PC-9 (cell line): ENCODE results near the gene ZMIZ1. TPM values are rescaled to one million over a fixed set of nuclear protein-coding genes. Genes with fewer than 3 reads are reported as not detected.
A peak's percentile ranks its signal among the peaks of the same experiment; 100 is the strongest.

Experiments
- BruUV-seq: library from RNA; stranded (reverse); fragments of 400-500 nt; replicated peaks from 2 replicates; lab custom pipeline; 2021; lab: Mats Ljungman, UMichigan
- CTCF ChIA-PET: fragments of 300-600 bp; sonication (Branson Sonifier 250); formaldehyde crosslinking; loops from one replicate; lab custom pipeline; 2022; ENCODE audit warnings: antibody characterized with exemption; lab: Charles Lee
- POLR2A ChIA-PET: fragments of 300-600 bp; sonication (Branson Sonifier 250); formaldehyde crosslinking; loops from one replicate; lab custom pipeline; 2022; ENCODE audit warnings: antibody characterized with exemption; ENCODE audit not compliant: unreplicated experiment; lab: Charles Lee
- DNase-seq, 2 experiments: peaks; one replicate each; pipeline versions ENCODE4 v3.0.0 to v3.0.0-alpha.2; 2015 to 2022; ENCODE audit warnings: mixed read lengths in 1 of 2
- H2AFZ ChIP-seq: fragments of 200-600 bp; sonication (generic); 2 replicates; pipeline ENCODE4 v1.8.1; 2017; ENCODE audit warnings: antibody characterized with exemption
- H3F3A ChIP-seq: fragments of 200-600 bp; sonication (generic); 2 replicates; pipeline ENCODE4 v1.8.1; 2017; ENCODE audit warnings: antibody characterized with exemption, mild to moderate bottlenecking, low read depth; ENCODE audit not compliant: insufficient read depth
- H3K27ac ChIP-seq: fragments of 200-600 bp; sonication (generic); 2 replicates; pipeline ENCODE4 v1.6.1; 2016; ENCODE audit warnings: mixed run types
- H3K27me3 ChIP-seq: fragments of 200-600 bp; sonication (generic); 2 replicates; pipeline ENCODE4 v1.6.1; 2016; ENCODE audit warnings: low read depth, mixed run types; ENCODE audit not compliant: insufficient read depth
- H3K36me3 ChIP-seq: fragments of 200-600 bp; sonication (generic); 2 replicates; pipeline ENCODE4 v1.6.1; 2016; ENCODE audit warnings: low read depth, mixed run types
- H3K4me1 ChIP-seq: fragments of 200-600 bp; sonication (generic); replicated peaks from 2 replicates; pipeline ENCODE4 v1.6.1; 2016; ENCODE audit warnings: mixed run types; ENCODE audit not compliant: insufficient read depth
- H3K4me2 ChIP-seq: fragments of 200-600 bp; sonication (generic); 2 replicates; pipeline ENCODE4 v1.6.1; 2017; ENCODE audit warnings: mixed run types
- H3K4me3 ChIP-seq: fragments of 200-600 bp; sonication (generic); 2 replicates; pipeline ENCODE4 v1.6.1; 2016; ENCODE audit warnings: mixed run types
- H3K79me2 ChIP-seq: fragments of 200-600 bp; sonication (generic); 2 replicates; pipeline ENCODE4 v1.6.1; 2017; ENCODE audit warnings: low read depth, mixed run types
- H3K9me2 ChIP-seq: fragments of 200-600 bp; sonication (generic); 2 replicates; pipeline ENCODE4 v1.8.1; 2017; ENCODE audit warnings: mild to moderate bottlenecking; ENCODE audit not compliant: insufficient read depth
- H3K9me3 ChIP-seq: fragments of 200-600 bp; sonication (generic); 2 replicates; pipeline ENCODE4 v1.8.1; 2016; ENCODE audit warnings: low read depth; ENCODE audit not compliant: insufficient read depth
- H4K20me1 ChIP-seq: fragments of 200-600 bp; sonication (generic); 2 replicates; pipeline ENCODE4 v1.8.1; 2017; ENCODE audit not compliant: insufficient read depth
- EZH2 ChIP-seq: fragments of 200-600 bp; sonication (generic); IDR thresholded peaks from 2 replicates; pipeline ENCODE4 v1.8.0; 2017; ENCODE audit warnings: antibody characterized with exemption, low read depth
- intact Hi-C: fragments of 100-400 bp; cut with micrococcal nuclease; formaldehyde crosslinking; loops from one replicate; pipeline ENCODE4 v1.10.0; 2022; ENCODE audit not compliant: unreplicated experiment
- total RNA-seq: library from RNA; stranded (reverse); gene quantifications from 2 replicates; pipeline ENCODE4 v1.2.3, GENCODE V29; 2021
- TF ChIP-seq, protein P1 (sequence below): fragments of 200-600 bp; sonication (generic); conservative IDR thresholded peaks from 2 replicates; pipeline ENCODE4 v1.6.1; 2017; ENCODE audit warnings: mixed run types, antibody characterized with exemption, mild to moderate bottlenecking, moderate library complexity

ZMIZ1 gene
- total RNA-seq, 1 experiment from 2014 or later: 47.6 TPM

DNA sequence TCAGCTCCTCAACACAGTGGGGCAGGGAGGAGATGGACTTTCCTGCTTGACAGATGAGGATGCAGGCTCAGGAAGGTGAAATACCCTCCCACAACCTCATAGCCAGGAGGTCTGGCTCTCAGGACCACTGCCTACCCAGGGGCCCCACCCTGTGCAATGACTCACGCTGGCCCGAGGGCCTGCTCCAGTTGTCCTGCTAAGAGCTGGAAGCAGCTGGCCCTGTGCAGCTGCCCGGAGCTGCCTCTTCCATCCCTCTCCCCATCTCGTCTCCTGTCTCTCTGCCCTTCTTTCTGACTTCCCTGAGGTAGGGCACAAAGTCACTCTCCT lies 123.9 kb downstream of the ZMIZ1 start:
- Histone ChIP-seq H3K79me2 (no peaks in the 10 kb centered on the region), H3K36me3 (no peaks in the 10 kb centered on the region), H3F3A (peaks cover 32% of the 10 kb centered on the region; the same call in 1 of the 2 replicates), H3K4me2 (0 out of 2 replicates have a peak overlapping the region, but pooled peaks have one; percentile 50), H3K27ac (0 out of 2 replicates have a peak overlapping the region, but pooled peaks have one; percentile 17), H2AFZ (no peak overlapping the region), H3K4me3 (no peak overlapping the region), H3K9me3 (no peaks in the 10 kb centered on the region), H3K4me1 (peaks cover 49% of the 10 kb centered on the region), H3K27me3 (no peaks in the 10 kb centered on the region), H3K9me2 (no peaks in the 10 kb centered on the region), H4K20me1 (peaks cover 4% of the 10 kb centered on the region)
- DNase-seq: peak; percentile 66 to 82
- CTCF ChIA-PET: interaction anchor here (0.6 to 1.1 kb wide), 5 partner anchors 77 to 1145 kb away, joined by 3 to 5 read pairs (median 3); no protein-coding TSS in a partner anchor
- BruUV-seq: no TSS peak
- intact Hi-C loops: loop anchor here (1.0 to 2.0 kb wide), 4 partner anchors 29 to 266 kb away; no protein-coding TSS in a partner anchor
- no peak for TF ChIP-seq EZH2
- TF ChIP-seq, protein P1, sequence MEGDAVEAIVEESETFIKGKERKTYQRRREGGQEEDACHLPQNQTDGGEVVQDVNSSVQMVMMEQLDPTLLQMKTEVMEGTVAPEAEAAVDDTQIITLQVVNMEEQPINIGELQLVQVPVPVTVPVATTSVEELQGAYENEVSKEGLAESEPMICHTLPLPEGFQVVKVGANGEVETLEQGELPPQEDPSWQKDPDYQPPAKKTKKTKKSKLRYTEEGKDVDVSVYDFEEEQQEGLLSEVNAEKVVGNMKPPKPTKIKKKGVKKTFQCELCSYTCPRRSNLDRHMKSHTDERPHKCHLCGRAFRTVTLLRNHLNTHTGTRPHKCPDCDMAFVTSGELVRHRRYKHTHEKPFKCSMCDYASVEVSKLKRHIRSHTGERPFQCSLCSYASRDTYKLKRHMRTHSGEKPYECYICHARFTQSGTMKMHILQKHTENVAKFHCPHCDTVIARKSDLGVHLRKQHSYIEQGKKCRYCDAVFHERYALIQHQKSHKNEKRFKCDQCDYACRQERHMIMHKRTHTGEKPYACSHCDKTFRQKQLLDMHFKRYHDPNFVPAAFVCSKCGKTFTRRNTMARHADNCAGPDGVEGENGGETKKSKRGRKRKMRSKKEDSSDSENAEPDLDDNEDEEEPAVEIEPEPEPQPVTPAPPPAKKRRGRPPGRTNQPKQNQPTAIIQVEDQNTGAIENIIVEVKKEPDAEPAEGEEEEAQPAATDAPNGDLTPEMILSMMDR: no peak
- POLR2A ChIA-PET: interaction anchor here (0.5 to 1.0 kb wide), 3 partner anchors 122 to 276 kb away, joined by 3 read pairs; no protein-coding TSS in a partner anchor

DNA sequence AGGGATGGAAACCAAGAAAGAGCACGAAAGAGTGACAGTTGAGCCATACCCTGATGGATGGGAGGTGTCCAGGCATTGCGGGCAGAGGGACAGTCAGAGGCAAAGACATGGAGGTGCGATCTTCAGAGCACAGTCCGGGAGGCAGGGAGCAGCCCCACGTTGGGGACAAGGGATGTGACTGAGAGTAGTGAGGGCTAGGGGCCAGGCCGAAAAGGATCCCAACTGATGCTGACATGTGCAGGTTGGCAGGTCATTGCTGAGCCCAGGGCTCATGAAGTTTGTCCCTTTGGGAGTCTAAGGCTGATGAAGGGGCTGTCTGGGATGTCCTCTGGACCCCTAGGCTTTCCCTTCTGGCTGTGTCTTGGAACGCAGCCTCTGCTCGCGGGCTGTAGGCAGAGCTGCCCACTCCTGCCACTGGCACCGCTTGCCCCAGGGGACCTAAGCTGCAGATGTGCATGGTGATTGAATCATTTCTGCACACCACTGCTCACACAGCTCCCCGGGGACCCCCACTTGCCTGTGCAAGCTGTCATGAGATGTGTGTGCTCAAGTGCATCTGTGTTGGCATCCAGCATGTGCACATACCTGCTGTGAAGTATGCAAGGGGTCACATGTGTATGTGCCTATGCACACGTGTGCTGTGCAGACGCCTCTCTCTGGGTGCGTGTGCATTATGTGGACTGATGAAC lies 125.1 kb downstream of the ZMIZ1 start:
- ChIA-PET POLR2A (no interaction called here), CTCF (interaction anchor here (0.6 to 1.4 kb wide), 4 partner anchors 36 to 538 kb away, joined by 3 to 5 read pairs (median 4); no protein-coding TSS in a partner anchor)
- DNase-seq: no peak
- H3F3A ChIP-seq: peaks cover 35% of the 10 kb centered on the region; the same call in 1 of the 2 replicates
- no peak overlapping the region for H3K27ac ChIP-seq
- no peaks in the 10 kb centered on the region for H3K27me3 ChIP-seq
- H3K9me2 ChIP-seq: no peaks in the 10 kb centered on the region
- H3K79me2 ChIP-seq: no peaks in the 10 kb centered on the region
- no peaks in the 10 kb centered on the region for H3K36me3 ChIP-seq
- intact Hi-C loops: loop anchor here (2.0 kb wide), 3 partner anchors 221 to 891 kb away; no protein-coding TSS in a partner anchor
- no peak overlapping the region for H3K4me2 ChIP-seq
- H3K4me1 ChIP-seq: peaks cover 39% of the 10 kb centered on the region
- no peaks in the 10 kb centered on the region for H3K9me3 ChIP-seq
- no peak for TF ChIP-seq EZH2
- TF ChIP-seq, protein P1: no peak
- H3K4me3 ChIP-seq: no peak overlapping the region
- H4K20me1 ChIP-seq: peaks cover 4% of the 10 kb centered on the region
- no peak overlapping the region for H2AFZ ChIP-seq
- BruUV-seq: no TSS peak

DNA sequence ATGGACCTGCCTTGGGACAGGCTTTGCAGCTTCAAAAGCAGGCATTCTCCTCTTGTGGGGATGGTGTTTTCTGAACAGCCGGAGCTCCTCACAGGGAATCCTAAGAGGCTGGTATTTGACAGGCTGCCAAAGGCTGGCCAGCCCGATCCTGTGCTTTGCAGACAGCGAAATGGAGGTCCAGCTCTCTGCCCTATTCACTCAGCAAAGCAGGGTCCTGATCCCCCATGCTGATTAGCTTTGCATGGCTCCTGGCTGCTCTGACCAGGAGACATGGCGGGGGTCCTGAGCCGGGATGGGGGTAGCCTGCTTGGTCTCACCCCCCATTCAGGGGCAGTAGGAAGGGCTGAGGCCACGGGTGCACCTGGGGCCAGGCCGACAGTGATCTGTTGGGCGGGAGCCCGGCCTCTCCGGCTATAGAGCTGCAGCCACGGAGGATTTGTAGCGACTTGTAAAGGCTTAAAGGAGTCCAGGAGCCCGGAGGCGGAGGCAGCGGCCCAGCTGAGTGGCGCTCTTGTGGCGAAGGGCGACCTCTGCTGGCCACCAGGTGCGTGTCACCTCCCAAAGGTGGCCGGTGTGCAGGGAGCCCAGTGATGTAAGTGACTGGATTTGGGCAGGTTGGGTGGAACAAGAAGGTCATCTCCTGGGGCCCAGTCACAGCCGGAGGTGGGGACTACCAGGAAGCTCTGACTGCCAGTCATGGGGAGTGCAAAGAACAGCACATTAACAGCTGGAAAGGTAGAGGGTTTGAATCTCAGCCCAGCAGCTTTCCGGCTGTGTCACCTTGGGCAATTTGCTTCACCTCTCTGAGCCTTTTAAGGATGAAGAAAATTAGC lies 126.5 kb downstream of the ZMIZ1 start:
- Histone ChIP-seq H3K9me2 (no peaks in the 10 kb centered on the region), H3K27me3 (no peaks in the 10 kb centered on the region), H3K9me3 (no peaks in the 10 kb centered on the region), H2AFZ (no peak overlapping the region), H3K4me1 (peaks cover 33% of the 10 kb centered on the region), H3K79me2 (no peaks in the 10 kb centered on the region), H3K4me2 (peak overlapping the region; percentile 21; the same call in 1 of the 2 replicates), H3K27ac (no peak overlapping the region), H3F3A (peaks cover 35% of the 10 kb centered on the region; the same call in 1 of the 2 replicates), H3K36me3 (no peaks in the 10 kb centered on the region), H4K20me1 (peaks cover 4% of the 10 kb centered on the region), H3K4me3 (no peak overlapping the region)
- no peak for TF ChIP-seq EZH2
- TF ChIP-seq, protein P1: peak; percentile 99
- CTCF ChIA-PET: interaction anchor here (0.6 to 1.6 kb wide), 8 partner anchors 32 to 1148 kb away, joined by 3 to 5 read pairs (median 4); no protein-coding TSS in a partner anchor
- POLR2A ChIA-PET: interaction anchor here (0.5 to 1.0 kb wide), 4 partner anchors 70 to 127 kb away, joined by 3 to 24 read pairs (median 6); partner anchors contain the start of gene ZMIZ1
- peak; percentile 76 to 89 for DNase-seq
- BruUV-seq: no TSS peak
- intact Hi-C loops: loop anchor here (1.0 to 5.0 kb wide), 8 partner anchors 124 to 1168 kb away; partner anchors contain the start of gene POLR3A
